GM18511 (cell line): ENCODE measurements around the gene PPARD.

Experiments
- ATAC-seq: cut with Tn5 transposase; IDR thresholded peaks from one replicate; pipeline ENCODE4 v1.9.1; 2021; ENCODE audit warnings: mild to moderate bottlenecking, moderate library complexity; ENCODE audit not compliant: unreplicated experiment

PPARD gene

DNA sequence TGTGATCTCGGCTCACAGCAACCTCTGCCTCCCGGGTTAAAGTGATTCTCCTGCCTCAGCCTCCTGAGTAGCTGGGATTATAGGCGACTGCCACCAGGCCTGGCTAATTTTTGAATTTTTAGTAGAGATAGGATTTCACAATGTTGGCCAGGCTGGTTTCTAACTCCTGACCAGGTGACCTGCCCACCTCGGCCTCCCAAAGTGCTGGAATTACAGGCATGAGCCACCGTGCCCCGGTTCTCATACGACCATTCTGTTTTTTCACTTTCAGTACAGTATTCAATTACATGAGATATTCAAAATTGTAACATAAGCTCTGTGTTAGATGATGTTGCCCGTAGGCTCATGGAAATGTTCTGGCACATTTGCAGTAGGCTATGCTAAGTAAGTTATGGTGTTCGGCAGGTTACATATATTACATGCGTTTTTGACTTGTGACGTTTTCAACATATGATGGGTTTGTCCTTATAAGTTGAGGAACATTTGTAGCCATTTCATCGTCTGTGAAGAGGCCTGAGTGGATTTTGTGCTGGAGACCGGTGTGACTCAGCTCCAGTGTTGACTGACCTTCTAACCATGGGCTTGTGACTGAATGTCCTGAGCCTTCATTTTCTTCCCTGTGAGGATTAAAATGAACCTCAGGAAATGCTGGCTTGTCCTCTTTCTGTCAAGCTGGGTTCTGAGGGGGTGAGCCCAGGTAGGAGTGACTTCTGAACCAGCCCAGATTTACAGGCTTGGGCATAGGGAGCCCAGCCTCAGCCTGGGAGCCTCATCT, 12.2 kb downstream of the PPARD start:
- ATAC-seq = no peak

DNA sequence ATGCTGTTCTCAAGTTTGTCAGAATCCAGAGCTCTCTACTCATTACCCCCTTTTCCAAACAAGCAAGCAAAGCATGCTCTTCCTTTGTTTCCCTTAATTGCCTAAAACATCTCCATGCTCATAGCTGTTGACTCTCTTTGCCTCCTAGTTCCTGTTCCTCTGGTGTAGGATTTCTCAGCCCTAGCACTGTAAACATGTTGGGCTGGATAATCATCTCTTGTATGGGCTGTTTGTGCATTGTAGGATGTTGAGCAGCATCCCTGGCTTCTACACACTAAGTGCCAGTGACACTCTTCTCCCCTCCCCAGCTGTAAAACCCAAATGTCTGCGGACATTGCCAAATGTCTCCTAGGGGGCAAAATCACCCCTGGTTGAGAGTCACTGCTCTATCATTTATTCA, 14.0 kb downstream of the PPARD start:
- no peak for ATAC-seq

DNA sequence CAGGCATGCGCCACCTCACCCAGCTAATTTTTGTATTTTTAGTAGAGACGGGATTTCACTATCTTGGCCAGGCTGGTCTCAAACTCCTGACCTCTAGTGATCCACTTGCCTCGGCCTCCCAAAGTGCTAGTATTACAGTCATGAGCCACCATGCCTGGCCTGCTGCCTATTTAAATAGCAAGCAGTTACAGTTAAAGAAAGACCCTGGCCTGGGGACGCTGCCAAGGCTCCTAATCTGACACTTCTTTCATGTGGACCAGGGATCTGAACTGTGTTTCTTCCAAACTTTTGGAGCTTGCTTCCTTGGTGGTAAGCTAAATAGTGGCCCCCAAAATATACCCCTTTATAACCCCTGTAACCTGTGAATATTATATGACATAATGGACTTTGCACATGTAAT, 15.3 kb downstream of the PPARD start:
- no peak for ATAC-seq

DNA sequence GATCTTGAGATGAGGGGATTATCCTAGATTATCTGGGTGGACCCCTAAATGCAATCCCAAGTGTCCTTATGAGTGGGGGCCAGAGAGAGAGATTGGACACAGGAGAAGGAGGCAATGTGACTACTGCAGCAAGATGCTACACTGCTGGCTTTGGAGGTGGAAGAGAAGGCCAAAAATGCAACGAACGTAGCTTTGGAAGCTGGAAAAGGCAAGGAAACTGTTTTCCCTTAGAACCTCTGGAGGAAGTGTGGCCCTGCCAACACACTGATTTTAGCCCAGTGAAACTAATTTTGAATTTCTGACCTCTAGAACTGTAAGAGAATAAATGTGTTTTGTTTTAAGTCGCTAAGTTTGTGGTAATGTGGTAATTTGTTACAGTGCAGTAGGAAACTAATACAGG, 15.7 kb downstream of the PPARD start:
- ATAC-seq = no peak

DNA sequence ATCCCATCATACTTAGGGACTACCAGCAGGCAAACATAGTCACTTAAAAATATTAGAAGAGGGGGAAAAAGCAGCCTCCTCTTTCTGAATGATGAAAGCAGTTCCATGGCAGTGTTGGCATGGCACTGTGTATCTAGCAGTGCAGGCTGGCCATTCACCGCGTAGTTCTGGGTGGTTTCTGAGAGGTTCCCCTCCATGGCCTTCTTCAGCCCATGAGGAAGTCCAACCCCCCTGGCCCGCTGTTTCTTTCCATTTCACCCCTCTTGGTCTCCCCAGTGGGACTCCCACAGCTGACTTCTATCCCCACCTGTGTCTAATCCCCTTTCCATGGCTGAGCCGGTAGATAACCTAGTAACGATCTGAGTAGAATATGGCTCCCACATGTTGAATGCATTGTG, 17.0 kb downstream of the PPARD start:
- no peak for ATAC-seq

DNA sequence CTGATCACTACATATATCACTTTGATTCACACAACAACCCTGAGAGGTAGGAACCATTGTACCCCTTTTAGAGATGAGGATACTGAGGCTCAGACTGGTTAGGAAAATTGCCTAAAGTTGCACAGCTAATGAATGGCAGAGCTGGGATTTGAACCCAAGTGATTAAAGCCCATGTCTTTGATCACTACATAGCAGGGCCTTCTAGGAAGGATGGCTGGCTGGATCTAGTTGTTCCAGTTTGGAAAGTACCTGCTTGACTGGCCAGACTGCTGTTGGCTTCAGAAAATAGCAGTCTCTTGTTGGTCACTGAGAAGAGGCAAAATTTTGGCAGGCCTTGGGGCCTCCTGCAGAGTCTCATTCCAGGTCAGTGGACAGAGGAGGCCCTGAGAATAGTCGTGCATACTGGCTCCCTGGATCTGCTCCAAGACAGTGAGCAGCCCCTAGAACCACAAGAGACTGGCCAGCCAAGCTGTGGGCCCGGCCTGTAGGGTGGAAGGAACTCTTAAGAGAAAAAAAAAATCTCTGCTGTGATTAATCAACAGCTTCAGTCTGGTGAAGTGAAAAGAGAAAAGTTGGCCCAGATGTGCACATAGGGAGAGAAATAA, 17.5 kb downstream of the PPARD start:
- no peak for ATAC-seq

DNA sequence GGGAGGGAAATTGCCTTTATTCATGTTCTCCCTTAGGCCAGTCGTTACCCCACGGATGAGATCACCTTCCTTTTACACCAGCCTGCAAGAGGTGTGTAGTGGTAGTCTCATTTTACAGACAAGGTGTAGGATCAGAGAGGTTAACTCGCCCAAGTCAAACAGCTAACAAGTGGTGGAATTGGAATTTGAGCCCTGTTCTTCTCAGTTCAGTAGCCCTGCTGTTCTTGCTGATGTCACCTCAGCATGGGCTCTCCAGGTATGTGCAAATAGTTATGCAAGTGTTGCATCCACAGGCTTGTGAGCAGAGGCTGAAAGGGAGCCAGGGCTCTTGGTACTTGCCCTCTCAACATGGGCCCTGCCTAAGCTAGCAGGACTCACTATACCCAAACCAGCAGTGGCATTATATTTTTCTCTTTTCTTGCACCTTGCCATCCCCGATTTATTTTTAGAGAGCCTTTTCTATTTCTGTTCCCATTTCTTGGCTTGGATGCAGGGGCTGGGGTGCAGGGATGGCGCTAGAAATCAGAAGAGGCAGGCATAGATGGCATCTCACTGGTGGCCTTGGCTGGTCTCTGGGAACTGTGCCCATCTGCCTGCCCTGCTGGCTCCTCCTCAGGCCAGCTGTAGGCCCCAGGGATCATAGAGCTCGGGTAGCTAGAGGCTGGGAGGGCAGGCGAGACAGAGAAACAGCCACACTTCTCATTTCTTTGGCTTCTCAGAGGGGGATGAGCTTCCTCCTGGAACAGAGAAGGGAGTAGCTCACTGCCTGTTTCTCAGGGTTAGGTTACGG, 18.2 kb downstream of the PPARD start:
- no peak for ATAC-seq

DNA sequence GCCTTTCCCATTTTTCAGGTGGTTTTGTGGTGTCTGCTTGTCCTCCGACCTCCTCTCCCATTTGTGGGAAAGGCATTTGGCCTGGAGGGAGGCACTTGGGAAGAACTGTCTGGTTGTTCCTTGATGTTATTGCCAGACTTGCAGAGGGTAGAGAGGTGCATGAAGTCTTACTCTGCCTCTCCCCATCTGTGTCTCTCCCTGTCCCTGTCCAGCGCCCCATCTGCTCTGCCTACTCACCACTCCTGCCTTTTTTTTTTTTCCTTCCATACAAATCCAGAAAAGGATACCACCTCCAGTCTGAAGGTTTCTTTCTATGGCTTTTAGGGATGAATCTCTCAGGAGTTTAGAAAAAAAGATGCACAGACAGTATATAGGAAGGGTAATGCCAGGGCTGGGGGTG, 19.8 kb downstream of the PPARD start:
- no peak for ATAC-seq

DNA sequence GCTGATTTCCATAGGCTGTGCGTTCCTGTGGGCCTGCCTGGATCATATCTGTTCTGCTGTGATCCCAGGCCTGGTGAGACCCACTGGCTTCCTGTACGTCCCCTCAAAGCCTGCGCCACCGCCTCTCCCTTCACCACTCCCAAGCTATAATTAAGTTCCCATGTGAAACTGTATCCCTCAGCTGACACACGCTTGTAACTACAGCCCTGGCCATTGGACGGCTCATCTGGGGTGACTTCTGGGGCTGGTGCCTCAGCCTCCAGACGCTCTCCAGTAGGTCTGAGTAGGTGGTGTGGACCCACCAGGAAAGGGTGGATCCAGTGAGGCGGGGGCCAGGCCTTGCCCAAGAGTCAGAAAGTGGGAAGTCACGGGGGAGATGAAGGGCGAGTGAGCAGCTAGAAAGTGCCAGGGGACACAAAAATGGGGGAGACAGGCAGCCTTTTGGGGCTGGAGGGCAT, 21.0 kb downstream of the PPARD start:
- ATAC-seq = no peak

DNA sequence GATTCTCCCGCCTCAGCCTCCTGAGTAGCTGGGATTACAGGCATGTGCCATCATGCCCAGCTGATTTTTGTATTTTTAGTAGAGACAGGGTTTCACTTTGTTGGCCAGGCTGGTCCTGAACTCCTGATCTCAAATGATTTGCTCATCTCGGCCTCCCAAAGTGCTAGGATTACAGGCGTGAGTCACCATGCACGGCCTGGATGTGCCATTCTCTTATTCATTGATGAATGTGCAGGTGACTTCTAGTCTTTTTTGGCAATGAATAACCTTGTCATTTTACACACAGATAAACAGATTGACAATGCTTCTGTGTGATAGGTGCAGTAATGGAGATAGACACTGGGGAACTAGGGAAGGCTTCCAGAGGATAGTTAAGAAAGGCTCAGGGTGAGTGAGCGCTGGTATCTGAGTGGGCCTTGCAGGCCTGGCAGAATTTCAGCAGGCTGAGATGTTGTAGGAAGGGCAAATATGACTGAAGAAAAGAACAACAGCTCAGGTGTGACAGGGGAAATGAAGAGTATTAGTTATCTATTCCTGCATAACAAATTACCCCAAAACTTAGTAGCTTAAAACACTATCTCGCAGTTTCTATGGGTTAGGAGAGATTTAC, 23.3 kb downstream of the PPARD start:
- no peak for ATAC-seq

DNA sequence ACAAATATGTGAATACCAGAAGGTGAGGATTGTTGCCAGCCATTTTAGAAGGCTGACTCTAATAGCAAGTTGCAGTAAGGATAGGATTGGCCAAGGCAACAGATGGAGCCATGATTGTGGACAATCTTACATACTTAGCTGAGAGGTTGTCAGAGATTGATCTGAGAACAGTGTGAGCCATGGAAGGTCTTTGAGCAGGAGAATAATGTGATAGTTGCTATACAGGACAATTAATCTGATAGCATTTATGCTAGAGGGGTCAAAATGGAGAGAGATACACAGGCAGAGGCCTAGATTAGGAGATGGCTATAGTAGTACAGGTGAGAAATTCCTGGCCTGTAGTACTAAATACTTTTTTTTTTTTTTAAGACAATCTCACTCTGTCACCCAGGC, 23.8 kb downstream of the PPARD start:
- no peak for ATAC-seq

DNA sequence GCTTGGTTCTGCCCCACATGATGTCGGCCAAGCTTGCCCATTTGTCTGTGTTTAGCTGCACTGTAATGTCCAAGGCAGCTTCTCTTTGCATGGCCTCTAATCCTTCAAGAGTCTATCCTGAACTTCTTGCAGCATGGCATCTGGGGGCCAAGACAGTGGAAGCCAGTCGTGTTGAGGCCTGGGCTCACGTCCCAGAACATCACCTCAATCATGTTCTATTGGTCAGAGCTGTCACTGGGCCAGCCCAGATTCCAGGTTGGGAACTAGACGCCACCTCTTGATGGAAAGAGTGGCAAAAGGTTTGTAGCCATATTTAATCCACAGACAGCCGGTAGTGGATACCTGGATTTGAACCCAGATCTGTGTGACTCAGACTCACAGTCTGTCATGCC, 25.3 kb downstream of the PPARD start:
- ATAC-seq = no peak

DNA sequence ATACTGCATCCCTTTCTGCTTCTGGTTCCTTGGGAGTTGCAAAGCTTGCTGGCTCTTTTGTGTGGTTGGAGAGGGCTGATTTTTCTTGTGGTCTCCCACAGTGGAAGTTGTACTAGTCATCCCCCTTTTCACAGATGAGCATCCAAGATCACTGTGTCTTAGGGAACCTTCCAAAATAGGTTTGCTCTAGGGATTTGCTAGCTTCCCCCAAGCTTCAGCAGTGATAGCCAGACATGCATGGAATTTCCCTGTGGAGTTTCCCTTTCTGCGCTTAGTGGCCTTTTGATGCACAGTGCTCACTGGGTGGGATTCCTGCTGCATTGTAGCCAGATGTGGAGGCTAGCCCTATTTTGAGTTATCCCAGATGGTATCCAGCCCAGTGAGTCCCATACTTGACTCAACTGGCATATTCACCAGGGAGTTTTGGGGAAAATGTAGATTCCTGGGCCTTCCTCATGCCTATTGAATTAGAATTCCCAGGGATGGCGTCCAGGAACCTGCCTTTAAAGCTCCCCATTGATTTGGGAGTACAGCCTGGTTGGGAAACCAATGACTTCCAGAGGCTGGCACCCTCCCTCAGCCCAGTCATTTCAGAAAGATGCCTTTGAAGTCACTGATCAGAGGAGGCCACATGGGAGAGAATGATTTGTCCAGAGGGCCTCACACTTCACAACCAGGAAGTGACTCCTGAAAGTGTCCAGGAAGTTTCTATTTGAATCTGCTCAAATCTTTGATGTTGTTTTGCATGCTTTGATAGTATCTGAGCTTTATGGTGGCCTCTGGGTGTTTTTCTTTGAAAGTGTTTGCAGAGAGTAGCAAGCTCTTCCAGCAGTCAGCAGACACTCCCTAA, 25.9 kb downstream of the PPARD start:
- ATAC-seq = no peak

DNA sequence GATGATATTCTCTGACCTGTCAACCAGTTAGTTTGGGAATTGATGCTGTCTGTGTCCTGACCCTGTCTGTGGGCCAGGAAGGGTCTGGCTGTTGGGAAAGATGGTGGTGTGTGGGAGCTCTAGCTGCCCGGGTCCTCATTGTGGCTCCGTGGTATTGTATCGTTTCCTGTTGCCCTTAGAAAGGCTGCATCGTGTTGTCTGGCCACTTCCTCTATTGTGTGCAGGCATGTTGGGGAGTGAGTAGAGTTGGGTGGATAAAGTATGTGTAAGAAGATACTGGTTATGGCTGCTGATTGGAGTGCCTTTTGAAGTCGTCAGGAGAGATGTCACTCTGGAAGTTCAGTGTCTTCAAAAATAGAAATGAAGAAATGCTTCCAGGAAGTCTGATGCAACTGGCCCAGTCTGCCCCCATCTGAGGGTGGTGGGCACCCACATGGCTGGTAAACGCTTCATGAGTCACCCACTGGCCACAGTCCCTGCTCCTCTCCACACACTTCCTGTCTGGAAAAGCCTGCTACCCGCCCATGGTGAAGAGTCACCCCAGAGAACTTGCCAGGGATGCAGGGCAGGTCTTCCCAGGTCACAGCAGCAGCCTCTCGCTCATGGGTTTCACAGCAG, 27.9 kb downstream of the PPARD start:
- no peak for ATAC-seq

DNA sequence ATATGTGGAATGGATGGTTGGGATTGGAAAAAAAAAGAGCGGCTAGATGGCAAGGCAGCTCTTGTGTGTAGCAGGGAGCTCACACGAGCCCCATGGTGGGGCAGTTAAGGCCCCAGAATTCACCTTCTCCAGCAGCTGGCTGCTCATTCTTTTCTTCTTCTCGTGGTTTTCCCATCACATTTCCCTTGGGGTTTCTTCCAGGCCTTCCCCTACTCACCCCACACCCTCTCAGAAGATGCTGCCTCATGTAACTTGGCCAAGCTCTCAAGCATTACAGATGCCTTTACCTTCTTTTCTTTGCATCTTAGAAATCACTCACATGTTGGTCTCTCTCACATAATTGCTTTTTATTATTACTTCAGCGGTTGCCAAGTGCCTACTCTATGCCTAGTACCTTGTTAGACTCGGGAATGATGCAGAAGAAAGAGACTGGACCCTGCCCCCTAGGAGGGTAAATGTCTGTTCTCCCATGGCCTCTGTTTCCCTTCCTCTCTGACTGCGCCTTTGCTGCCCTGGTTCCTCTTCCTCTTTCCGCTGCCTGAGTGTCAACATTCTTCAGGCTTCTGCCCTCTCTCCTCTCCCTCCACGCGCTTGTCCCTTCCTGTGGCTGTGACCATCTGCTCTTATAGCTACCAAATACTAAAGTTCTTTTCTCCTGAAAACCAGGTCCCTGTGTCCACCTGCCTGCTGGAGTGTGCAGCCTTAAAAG, 28.6 kb downstream of the PPARD start:
- ATAC-seq = no peak

DNA sequence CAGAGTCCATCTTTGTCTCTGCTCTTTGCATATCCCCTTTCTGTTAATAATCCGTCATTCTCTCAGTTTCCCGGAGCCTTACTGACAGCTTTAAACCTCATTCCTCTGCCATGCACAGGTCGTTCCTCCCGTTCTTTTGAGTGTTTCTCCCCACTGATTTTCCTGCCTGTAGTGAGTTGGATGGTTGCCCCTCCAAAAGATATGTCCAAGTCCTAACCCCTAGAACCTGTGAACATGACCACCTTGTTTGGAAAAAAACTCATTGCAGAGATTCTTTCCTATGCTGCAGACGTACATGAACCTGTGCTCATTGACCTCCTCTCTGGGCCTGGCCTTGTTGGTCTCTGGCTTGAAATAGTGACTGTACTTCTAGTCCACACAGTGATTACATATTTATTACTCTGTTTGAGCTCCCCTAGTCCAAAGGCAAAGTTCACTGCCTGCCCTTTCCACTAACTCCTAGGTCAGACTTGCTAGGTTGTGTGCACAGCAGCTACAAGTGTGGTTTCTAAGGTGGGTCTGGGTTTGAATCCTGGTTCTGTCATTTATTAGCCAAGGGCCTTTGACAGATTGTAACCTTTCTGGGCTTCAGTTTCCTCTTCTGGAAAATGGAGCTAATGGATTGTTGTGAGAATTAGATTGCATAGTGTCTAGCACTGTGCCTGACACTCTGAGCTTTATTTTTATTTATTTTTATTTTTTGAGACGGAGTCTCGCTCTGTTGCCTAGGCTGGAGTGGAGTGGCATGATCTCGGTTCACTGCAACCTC, 29.3 kb downstream of the PPARD start:
- ATAC-seq = no peak

DNA sequence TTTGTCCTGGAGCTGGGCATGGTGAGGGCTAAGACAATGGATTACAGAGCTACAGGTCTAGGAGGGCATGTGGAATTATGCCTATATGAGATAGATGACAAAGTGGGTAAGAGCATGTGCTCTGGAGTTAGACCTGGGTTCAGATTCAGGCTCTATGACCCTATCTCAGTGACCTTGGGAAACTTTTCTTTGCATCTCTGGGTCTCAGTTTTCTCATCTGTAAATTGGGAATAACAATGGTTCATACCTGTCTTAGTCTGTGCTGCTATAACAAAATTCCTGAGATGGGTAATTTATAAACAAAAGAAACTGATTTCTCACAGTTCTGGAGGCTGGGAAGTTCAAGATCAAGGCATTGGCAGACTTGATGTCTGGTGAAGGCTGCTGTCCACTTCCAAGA, 30.3 kb downstream of the PPARD start:
- no peak for ATAC-seq

DNA sequence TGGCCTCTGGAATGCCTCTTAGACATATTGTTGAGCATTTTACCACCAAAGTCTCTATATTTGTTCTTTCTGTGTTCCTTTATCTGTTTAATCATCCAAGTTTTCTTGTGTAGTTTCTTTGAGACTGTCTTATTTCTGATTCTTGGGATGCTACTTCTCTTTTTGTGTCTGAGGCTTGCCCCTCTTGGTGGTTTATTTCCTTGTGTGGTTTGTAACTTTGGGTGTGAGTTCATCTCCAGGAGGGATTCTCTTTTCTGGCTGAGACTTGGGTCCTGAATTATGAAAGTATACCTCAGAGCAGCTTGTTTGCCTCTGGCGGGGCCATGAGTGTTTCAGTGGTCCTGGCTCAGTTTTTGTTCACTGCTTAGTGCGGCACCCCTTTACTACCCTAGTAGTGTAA, 33.9 kb downstream of the PPARD start:
- no peak for ATAC-seq

DNA sequence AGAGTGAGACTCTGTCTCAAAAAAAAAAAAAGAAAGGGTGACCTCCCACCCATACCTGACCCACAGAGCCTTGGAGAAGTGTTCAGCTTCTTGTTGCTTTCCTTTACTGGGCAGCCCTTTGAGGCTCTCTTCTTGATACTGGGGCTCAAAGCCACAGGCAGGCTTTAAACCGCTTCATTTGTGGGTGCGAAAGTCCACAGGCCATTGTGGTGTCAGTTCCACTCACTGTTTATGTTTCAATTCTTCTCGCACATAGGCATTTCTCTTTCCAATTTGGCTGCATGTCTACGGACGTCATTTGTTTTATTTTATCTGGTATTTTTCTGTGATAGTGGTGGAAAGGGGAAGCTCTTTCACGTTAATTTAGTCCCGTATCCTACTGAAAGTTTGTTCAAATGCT, 34.6 kb downstream of the PPARD start:
- ATAC-seq = no peak
